Measurements from ENCODE around the gene SCAPER.

DNA sequence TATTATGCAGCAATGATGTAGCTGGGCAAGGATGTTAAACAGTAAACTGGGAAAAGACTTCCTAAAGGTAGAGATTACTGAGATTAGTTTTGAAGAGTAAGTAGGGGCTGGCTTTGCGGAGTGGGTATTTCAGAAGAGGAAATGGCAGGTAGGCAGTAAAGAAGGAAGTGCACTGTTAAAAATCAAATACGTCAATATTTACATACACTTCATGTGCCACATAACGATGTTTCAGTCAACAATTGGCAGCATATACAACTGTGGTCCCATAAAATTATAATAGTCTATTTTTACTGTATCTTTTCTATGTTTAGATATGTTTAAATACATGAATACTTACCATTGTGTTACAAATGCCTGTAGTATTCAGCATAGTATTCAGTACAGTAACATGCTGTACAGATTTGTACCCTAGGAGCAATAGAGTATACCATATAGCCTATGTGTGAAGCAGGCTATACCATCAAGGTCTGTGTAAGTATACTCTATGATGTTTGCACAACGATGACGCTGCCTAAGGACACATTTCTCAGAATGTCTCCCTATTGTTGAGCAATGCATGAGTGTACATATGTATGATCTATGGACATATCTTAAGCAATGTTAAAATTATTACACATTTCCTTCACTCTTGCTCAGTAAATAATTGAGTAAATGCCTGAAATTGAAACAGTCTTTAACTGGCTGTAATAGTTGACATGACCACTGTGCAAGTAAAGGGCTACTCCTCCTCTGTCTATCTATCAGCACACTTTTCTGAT lies 371.9 kb downstream of the SCAPER start:
- TF ChIP-seq, protein P1, sequence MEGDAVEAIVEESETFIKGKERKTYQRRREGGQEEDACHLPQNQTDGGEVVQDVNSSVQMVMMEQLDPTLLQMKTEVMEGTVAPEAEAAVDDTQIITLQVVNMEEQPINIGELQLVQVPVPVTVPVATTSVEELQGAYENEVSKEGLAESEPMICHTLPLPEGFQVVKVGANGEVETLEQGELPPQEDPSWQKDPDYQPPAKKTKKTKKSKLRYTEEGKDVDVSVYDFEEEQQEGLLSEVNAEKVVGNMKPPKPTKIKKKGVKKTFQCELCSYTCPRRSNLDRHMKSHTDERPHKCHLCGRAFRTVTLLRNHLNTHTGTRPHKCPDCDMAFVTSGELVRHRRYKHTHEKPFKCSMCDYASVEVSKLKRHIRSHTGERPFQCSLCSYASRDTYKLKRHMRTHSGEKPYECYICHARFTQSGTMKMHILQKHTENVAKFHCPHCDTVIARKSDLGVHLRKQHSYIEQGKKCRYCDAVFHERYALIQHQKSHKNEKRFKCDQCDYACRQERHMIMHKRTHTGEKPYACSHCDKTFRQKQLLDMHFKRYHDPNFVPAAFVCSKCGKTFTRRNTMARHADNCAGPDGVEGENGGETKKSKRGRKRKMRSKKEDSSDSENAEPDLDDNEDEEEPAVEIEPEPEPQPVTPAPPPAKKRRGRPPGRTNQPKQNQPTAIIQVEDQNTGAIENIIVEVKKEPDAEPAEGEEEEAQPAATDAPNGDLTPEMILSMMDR (IDR thresholded peaks at IDR 0.05): no peak
- TF ChIP-seq POLR2AphosphoS5 (IDR thresholded peaks at IDR 0.05): no peak

Measured in breast epithelium (tissue), 3 donors.